PFSK-1 (cell line): Measurements from ENCODE around the gene RASGRF1.

ENCODE experiments used
- FOXP2 ChIP-seq: optimal IDR thresholded peaks from 2 replicates; pipeline ENCODE3; 2011; ENCODE audit warnings: borderline replicate concordance, control low read depth, inconsistent platforms; ENCODE audit not compliant: insufficient read depth; ENCODE audit errors: extremely low read length, extremely low read depth
- POLR2AphosphoS5 ChIP-seq: IDR thresholded peaks from 2 replicates; pipeline ENCODE4 v1.6.1; 2012; ENCODE audit warnings: low read depth, mild to moderate bottlenecking, control low read depth, low read length, moderate library complexity
- SIN3A ChIP-seq: IDR thresholded peaks from 2 replicates; pipeline ENCODE4 v1.6.1; 2012; ENCODE audit warnings: mild to moderate bottlenecking, low read length, moderate library complexity, borderline replicate concordance; ENCODE audit not compliant: insufficient read depth
- TAF1 ChIP-seq: IDR thresholded peaks from 2 replicates; pipeline ENCODE4 v1.6.1; 2012; ENCODE audit warnings: low read length, control low read depth, borderline replicate concordance; ENCODE audit not compliant: insufficient read depth
- TF ChIP-seq, protein P1 (sequence below), 2 experiments: IDR thresholded peaks; 2 replicates each; pipeline versions ENCODE4 v1.6.1 to v1.8.0; 2011 to 2012; ENCODE audit warnings: low read depth in 2 of 2, low read length in 2 of 2, control low read depth in 1 of 2, inconsistent platforms in 1 of 2, mild to moderate bottlenecking in 1 of 2, moderate library complexity in 1 of 2; ENCODE audit not compliant: insufficient read depth in 1 of 2

Gene RASGRF1

GRCh38 chr15:78992416-78993256 is 97.9 kb downstream of the RASGRF1 start:
- TF ChIP-seq SIN3A (no peak), TAF1 (no peak), FOXP2 (no peak), POLR2AphosphoS5 (no peak)
- TF ChIP-seq, protein P1, sequence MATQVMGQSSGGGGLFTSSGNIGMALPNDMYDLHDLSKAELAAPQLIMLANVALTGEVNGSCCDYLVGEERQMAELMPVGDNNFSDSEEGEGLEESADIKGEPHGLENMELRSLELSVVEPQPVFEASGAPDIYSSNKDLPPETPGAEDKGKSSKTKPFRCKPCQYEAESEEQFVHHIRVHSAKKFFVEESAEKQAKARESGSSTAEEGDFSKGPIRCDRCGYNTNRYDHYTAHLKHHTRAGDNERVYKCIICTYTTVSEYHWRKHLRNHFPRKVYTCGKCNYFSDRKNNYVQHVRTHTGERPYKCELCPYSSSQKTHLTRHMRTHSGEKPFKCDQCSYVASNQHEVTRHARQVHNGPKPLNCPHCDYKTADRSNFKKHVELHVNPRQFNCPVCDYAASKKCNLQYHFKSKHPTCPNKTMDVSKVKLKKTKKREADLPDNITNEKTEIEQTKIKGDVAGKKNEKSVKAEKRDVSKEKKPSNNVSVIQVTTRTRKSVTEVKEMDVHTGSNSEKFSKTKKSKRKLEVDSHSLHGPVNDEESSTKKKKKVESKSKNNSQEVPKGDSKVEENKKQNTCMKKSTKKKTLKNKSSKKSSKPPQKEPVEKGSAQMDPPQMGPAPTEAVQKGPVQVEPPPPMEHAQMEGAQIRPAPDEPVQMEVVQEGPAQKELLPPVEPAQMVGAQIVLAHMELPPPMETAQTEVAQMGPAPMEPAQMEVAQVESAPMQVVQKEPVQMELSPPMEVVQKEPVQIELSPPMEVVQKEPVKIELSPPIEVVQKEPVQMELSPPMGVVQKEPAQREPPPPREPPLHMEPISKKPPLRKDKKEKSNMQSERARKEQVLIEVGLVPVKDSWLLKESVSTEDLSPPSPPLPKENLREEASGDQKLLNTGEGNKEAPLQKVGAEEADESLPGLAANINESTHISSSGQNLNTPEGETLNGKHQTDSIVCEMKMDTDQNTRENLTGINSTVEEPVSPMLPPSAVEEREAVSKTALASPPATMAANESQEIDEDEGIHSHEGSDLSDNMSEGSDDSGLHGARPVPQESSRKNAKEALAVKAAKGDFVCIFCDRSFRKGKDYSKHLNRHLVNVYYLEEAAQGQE (IDR thresholded peaks at IDR 0.05; ENCODE audit: insufficient read depth in 1 of 2, low read depth in 2 of 2, low read length in 2 of 2) = no peak

- TF ChIP-seq POLR2AphosphoS5 = no peak
- TF ChIP-seq FOXP2 = no peak
These were observed 98.7 kb downstream of the RASGRF1 start for GRCh38 chr15:78991879-78992278.

GRCh38 chr15:78991476-78991875 is 99.1 kb downstream of the RASGRF1 start:
- no peak for TF ChIP-seq TAF1
- TF ChIP-seq SIN3A = no peak
- TF ChIP-seq FOXP2 = no peak
- TF ChIP-seq, protein P1 (IDR thresholded peaks at IDR 0.05; ENCODE audit: insufficient read depth in 1 of 2, low read depth in 2 of 2, low read length in 2 of 2) = no peak
- no peak for TF ChIP-seq POLR2AphosphoS5

DNA sequence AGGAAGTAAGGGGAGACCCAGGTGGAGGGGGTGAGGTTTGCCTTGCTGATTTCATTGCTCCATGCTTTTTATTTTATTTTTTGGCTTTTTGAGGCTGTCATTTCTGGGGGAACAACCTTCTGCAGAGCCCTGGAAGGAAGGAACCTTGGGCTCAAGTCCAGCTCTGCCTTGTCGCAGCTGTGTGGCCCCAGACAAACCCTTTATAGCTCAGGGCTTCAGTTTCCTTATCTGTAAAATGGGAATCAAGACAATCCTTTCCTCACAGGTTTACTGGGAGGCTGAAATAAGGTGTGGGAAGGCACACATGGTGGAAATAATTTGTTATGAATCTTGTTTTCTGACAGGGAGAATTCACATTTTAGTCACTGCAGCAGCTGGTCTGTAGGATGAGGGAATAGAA is 100.3 kb downstream of the RASGRF1 start:
- TF ChIP-seq TAF1 (no peak), POLR2AphosphoS5 (no peak), SIN3A (no peak), FOXP2 (no peak)
- TF ChIP-seq, protein P1 (IDR thresholded peaks at IDR 0.05; ENCODE audit: insufficient read depth in 1 of 2, low read depth in 2 of 2, low read length in 2 of 2) = no peak

GRCh38 chr15:78989701-78990240 is 100.8 kb downstream of the RASGRF1 start:
- TF ChIP-seq SIN3A (no peak), FOXP2 (no peak), POLR2AphosphoS5 (no peak), TAF1 (no peak)
- TF ChIP-seq, protein P1 (IDR thresholded peaks at IDR 0.05; ENCODE audit: insufficient read depth in 1 of 2, low read depth in 2 of 2, low read length in 2 of 2) = no peak
